NB4 (cell line): ENCODE results near the gene AUTS2.

ENCODE experiments used
- DNase-seq: peaks from one replicate; pipeline ENCODE4 v3.0.0; 2010; ENCODE audit warnings: low read depth
- H3K4me3 ChIP-seq: one replicate; pipeline ENCODE4 v1.5.1; 2011; ENCODE audit warnings: mild to moderate bottlenecking, low read depth, low read length, moderate library complexity
- MYC ChIP-seq: IDR thresholded peaks from 2 replicates; pipeline ENCODE4 v1.6.1; 2011; ENCODE audit warnings: low read depth, low read length
- POLR2A ChIP-seq: IDR thresholded peaks from 2 replicates; pipeline ENCODE4 v1.6.1; 2011; ENCODE audit warnings: mild to moderate bottlenecking; ENCODE audit not compliant: insufficient read length; ENCODE audit errors: extremely low read depth
- TF ChIP-seq, protein P1 (sequence below): IDR thresholded peaks from one replicate; pipeline ENCODE4 v1.5.1; 2012; ENCODE audit warnings: low read depth, low read length
- TF ChIP-seq, protein P2 (sequence below): IDR thresholded peaks from 2 replicates; pipeline ENCODE4 v1.6.1; 2011; ENCODE audit warnings: low read depth, low read length

Gene AUTS2

DNA sequence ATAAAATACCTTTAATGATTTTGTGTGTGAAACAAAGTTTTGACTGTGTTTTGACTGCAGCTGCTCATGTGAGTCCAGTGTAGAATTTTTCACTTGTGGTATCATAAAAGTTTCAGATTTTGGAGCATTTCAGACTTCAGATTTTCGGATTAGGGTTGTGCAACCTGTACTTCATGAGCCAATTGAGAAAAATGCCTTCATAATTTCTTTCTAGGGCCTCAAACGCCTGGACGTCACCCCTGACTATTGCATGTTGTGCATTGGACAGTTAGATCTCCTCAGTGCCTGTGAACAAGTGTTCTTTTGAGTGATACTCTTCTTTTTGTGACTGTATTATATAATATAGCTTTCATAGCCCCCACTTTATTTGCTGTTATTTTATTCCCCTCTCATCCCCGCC, 161.1 kb downstream of the AUTS2 start:
- DNase-seq = no peak
- TF ChIP-seq, protein P1, sequence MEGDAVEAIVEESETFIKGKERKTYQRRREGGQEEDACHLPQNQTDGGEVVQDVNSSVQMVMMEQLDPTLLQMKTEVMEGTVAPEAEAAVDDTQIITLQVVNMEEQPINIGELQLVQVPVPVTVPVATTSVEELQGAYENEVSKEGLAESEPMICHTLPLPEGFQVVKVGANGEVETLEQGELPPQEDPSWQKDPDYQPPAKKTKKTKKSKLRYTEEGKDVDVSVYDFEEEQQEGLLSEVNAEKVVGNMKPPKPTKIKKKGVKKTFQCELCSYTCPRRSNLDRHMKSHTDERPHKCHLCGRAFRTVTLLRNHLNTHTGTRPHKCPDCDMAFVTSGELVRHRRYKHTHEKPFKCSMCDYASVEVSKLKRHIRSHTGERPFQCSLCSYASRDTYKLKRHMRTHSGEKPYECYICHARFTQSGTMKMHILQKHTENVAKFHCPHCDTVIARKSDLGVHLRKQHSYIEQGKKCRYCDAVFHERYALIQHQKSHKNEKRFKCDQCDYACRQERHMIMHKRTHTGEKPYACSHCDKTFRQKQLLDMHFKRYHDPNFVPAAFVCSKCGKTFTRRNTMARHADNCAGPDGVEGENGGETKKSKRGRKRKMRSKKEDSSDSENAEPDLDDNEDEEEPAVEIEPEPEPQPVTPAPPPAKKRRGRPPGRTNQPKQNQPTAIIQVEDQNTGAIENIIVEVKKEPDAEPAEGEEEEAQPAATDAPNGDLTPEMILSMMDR = no peak
- TF ChIP-seq MYC = no peak
- TF ChIP-seq POLR2A = no peak
- TF ChIP-seq, protein P2, sequence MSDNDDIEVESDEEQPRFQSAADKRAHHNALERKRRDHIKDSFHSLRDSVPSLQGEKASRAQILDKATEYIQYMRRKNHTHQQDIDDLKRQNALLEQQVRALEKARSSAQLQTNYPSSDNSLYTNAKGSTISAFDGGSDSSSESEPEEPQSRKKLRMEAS = no peak
- H3K4me3 ChIP-seq = no peak overlapping the region

DNA sequence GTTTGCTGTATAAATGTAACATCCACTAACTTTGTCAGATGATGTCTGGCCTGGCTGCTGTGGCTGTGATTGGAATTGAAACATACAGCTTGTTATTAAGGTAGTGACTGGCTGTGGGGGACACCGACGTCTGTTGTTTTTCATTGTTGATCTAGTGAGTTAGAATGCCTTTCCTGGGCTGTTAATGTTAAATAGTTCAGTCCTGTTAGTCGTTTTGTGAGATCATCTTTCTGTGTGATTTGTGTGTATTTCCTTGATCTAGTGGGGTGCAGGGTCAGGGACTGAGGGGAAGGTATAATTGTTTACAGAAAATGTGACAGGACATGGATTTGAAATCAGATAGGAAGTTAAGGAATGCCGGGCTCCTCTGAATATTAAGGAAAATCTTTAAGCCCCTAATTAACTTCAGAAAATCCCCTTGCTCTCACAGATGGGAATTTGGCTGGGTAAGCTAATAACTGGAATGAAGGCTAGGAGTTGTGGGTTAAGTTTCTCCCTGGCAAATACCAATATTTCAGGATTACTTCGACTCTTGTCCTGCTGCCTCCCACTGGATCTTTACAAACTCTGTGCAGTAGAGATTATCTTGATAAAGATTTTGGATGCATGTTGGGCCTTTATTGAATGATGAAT, 163.1 kb downstream of the AUTS2 start:
- no peak overlapping the region for H3K4me3 ChIP-seq
- DNase-seq = no peak
- TF ChIP-seq, protein P2 = no peak

DNA sequence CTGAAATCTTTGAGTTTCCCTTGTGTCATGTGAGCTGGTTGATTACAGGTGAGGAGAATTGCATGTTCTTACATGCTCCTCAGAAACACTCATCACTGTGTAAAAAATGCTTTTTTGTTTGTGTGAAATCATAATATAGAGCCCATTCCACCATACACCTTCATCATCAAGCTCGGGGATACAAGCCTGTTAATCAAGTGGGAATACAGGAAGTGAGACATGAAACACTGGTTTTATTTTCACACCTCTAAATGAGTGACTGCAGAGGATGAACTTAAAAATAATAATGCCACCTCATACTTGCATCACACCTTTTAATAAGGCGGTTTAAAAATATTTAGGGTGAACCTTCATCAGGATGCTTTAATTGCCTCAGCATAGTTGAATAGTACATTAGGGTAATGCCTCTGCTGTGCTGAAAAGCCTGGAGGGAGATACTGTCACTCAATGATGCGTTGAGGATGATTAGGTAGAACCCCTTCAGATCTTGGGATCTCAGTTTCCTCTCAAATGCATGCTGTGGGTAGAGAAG, 164.6 kb downstream of the AUTS2 start:
- TF ChIP-seq, protein P2 = no peak
- TF ChIP-seq MYC = no peak
- TF ChIP-seq, protein P1 = no peak
- no peak for TF ChIP-seq POLR2A
- no peak overlapping the region for H3K4me3 ChIP-seq
- DNase-seq = no peak

DNA sequence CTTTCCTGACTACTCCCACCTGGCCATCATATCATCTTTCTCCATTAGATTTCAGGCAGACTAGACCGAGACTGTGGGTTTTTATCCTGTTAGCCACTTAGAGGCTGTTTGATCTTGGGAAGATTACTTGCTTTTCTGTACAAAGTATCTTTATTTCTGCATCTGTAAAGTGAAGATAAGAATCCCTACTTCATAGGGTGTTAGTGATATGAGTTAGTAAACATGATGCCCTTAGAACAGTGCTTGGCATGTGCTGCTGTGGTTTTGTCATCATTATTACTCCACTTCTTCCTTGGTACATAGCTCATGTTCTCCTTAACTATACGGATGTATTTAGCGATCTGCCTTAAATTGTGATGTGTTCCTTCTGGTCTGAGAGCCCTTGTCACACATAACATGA, 165.2 kb downstream of the AUTS2 start:
- H3K4me3 ChIP-seq = no peak overlapping the region
- DNase-seq = no peak
- TF ChIP-seq MYC (no peak), POLR2A (no peak)
- TF ChIP-seq, protein P1 = no peak
- TF ChIP-seq, protein P2 = no peak

DNA sequence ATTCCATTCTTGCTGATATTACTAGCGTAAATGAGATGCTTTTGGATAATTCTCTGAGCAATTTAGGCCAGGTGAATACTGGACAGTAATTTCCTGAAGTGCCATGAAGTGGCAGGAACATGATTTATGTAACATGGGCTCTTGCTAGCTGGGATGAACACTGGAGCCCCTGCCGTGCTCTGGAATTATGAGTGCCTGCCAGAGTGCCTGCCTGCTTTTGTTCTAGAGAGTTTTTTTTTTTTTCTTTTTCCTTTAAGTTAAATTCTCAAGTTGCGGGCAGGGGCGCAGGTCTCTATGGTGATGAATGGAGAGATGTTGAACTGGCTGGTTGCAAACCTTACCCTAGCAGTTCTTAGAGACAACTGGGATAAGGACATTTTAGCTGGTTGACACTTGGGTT, 165.9 kb downstream of the AUTS2 start:
- TF ChIP-seq POLR2A = no peak
- TF ChIP-seq, protein P1 = no peak
- TF ChIP-seq, protein P2 = no peak
- TF ChIP-seq MYC = no peak
- DNase-seq = no peak
- H3K4me3 ChIP-seq = no peak overlapping the region

DNA sequence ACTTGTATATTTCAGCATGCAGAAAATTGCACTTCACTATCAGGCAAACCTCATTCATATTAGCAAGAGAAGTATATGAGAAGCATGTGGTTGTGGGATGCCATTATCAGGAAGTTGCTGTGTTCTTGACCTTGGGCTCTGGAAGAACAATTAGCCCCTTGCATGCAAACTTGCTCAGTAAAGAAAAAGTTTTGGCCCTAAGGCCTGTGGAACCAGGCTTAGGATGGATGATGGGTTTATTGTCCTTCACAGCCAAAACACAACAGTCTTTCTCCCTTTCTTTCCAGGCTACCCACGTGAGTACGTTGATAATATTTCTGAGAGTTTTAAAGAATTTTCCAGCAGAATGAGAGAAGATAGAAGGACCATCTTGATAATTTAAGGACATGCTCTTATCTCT, 166.4 kb downstream of the AUTS2 start:
- DNase-seq = peak; percentile 34
- H3K4me3 ChIP-seq = no peak overlapping the region
- TF ChIP-seq, protein P2 = no peak
- TF ChIP-seq, protein P1 = no peak
- no peak for TF ChIP-seq MYC
